Measurements from ENCODE around the gene SOS1. TPM values are rescaled to one million over a fixed set of nuclear protein-coding genes. Genes with fewer than 3 reads are reported as not detected.
A peak's percentile ranks its signal among the peaks of the same experiment; 100 is the strongest.

Gene SOS1
- total RNA-seq, 6 experiments from 2014 or later: 9.6 to 20.1 (median 16.5) TPM

GRCh38 chr2:38960609-38961320, 160.1 kb downstream of the SOS1 start:
- H3K36me3 ChIP-seq: no peaks in the 10 kb centered on the region
- peaks cover 0 to 4% (median 0%) of the 10 kb centered on the region in 4 donors for H3K4me1 ChIP-seq
- H3K9me3 ChIP-seq: no peaks in the 10 kb centered on the region
- no peak overlapping the region for H3K27ac ChIP-seq
- DNase-seq (no peak), ATAC-seq (no peak)
- TF ChIP-seq POLR2A (IDR thresholded peaks at IDR 0.05): no peak
- peak in 1 of 4 donors; percentile 0 for TF ChIP-seq CTCF (IDR thresholded peaks at IDR 0.05)
- no peaks in the 10 kb centered on the region for H3K27me3 ChIP-seq
- WGBS (ENCODE audit: insufficient coverage, low coverage, low lambda C conversion rate, missing lambda C conversion rate): 35% methylated on average over 12 of the region's 34 CpGs
- H3K4me3 ChIP-seq: peak overlapping the region in 1 of 3 donors; percentile 52
- intact Hi-C loops (cut with DNase I): no loop called here

DNA sequence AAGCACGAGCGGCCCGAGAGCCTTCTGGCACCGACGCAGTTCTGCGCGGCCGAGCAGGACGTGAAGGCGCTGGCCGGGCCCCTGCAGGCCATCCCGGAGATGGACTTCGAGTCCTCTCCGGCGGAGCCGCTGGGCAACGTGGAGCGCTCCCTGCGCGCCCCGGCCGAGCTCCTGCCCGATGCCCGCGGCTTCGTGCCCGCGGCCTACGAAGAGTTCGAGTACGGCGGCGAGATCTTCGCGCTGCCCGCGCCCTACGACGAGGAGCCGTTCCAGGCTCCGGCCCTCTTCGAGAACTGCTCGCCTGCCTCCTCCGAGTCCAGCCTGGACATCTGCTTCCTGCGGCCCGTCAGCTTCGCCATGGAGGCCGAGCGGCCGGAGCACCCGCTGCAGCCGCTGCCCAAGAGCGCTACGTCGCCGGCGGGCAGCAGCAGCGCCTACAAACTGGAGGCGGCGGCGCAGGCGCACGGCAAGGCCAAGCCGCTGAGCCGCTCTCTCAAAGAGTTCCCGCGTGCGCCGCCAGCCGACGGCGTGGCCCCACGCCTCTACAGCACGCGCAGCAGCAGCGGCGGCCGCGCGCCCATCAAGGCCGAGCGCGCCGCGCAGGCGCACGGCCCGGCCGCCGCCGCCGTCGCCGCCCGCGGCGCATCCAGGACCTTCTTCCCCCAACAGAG, 160.8 kb downstream of the SOS1 start:
- peak; percentile 52 to 77 (median 74) for DNase-seq
- Histone ChIP-seq H3K36me3 (no peaks in the 10 kb centered on the region), H3K4me3 (peak overlapping the region; percentile 13 to 52 (median 33)), H3K27me3 (no peaks in the 10 kb centered on the region), H3K27ac (no peak overlapping the region), H3K9me3 (no peaks in the 10 kb centered on the region), H3K4me1 (peaks cover 0 to 4% (median 0%) of the 10 kb centered on the region in 4 donors)
- TF ChIP-seq POLR2A (IDR thresholded peaks at IDR 0.05): no peak
- peak in 1 of 4 donors; percentile 20 for TF ChIP-seq CTCF (IDR thresholded peaks at IDR 0.05)
- intact Hi-C loops (cut with DNase I): no loop called here
- ATAC-seq: peak; percentile 88 to 96 (median 92)
- WGBS (ENCODE audit: insufficient coverage, low coverage, low lambda C conversion rate, missing lambda C conversion rate): 0% methylated on average over 1 of the region's 97 CpGs

GRCh38 chr2:38959466-38959865, 161.4 kb downstream of the SOS1 start:
- WGBS (ENCODE audit: insufficient coverage, low coverage, low lambda C conversion rate, missing lambda C conversion rate): 100% methylated on average over 2 of the region's 24 CpGs
- Histone ChIP-seq H3K4me1 (peaks cover 0 to 4% (median 0%) of the 10 kb centered on the region in 4 donors), H3K27ac (no peak overlapping the region), H3K36me3 (no peaks in the 10 kb centered on the region), H3K4me3 (peak overlapping the region in 1 of 3 donors; percentile 52), H3K9me3 (no peaks in the 10 kb centered on the region), H3K27me3 (no peaks in the 10 kb centered on the region)
- TF ChIP-seq CTCF (IDR thresholded peaks at IDR 0.05): no peak
- TF ChIP-seq POLR2A (IDR thresholded peaks at IDR 0.05): no peak
- intact Hi-C loops (cut with DNase I): no loop called here
- ATAC-seq: no peak
- no peak for DNase-seq

DNA sequence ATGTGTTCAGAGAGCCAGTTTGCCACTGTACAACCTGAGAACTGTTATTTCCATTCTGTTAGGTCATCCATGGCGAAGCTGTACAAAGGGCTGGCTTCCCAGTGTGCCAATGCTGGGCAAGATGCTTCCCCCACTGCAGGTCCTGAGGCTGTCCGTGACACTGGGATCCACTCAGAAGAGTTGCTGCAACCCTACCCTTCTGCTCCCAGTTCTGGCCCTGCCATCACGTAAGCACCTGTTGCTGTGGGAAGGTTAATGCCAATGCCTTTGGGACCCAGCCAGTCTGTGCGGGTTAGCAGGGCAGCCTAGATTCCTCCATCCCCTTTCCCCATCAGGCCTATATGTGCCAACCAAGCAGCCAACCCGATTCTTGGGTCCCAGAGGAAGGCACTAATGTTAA, 162.9 kb downstream of the SOS1 start:
- H3K27me3 ChIP-seq: no peaks in the 10 kb centered on the region
- DNase-seq (no peak), ATAC-seq (no peak)
- intact Hi-C loops (cut with DNase I): no loop called here
- H3K27ac ChIP-seq: no peak overlapping the region
- peaks cover 0 to 4% (median 0%) of the 10 kb centered on the region in 4 donors for H3K4me1 ChIP-seq
- H3K4me3 ChIP-seq: no peak overlapping the region
- H3K36me3 ChIP-seq: no peaks in the 10 kb centered on the region
- TF ChIP-seq CTCF (IDR thresholded peaks at IDR 0.05) (no peak), POLR2A (IDR thresholded peaks at IDR 0.05) (no peak)
- WGBS (ENCODE audit: insufficient coverage, low coverage, low lambda C conversion rate, missing lambda C conversion rate): 65% methylated on average over 2 of the region's 5 CpGs
- no peaks in the 10 kb centered on the region for H3K9me3 ChIP-seq

Measured in right lobe of liver (tissue), 6 donors.